Stromal cell of bone marrow (primary cell): ENCODE measurements around the gene ADSS2.
"Not testable (repeated sequence)": the region's sequence is repeated elsewhere in the genome, so short reads cannot be mapped to it uniquely, and the experiment has no call there.

ENCODE experiments used
- DNase-seq: peaks from one replicate; pipeline ENCODE4 v3.0.0-alpha.2; 2012; ENCODE audit warnings: low read depth

ADSS2 gene

GRCh38 chr1:244395965-244396364, 55.7 kb downstream of the ADSS2 start:
- no peak for DNase-seq

GRCh38 chr1:244394826-244395765, 56.6 kb downstream of the ADSS2 start:
- no peak for DNase-seq

GRCh38 chr1:244394346-244394745, 57.4 kb downstream of the ADSS2 start:
- no peak for DNase-seq

- DNase-seq: no peak
Observed at GRCh38 chr1:244393604-244394176, 58.0 kb downstream of the ADSS2 start.

DNA sequence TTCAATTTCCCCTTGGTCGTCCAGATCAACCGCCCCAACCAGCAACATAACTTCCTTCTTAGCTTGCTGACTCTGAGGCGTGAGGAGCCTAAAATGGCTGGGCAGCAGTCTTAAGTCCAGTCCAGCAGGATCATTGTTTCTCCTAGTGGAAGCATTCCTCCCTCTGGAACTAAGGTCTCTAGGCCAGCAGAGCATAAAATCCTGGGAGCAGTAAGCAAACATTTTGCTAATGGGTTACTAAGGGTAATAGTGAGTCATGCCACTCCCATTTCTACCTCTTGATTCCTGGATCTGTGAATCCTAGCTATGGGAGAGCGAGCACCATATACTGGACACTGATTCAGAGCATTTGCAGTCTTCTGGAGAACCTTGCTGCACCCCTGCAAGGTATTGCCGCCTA, 59.9 kb downstream of the ADSS2 start:
- no peak for DNase-seq

- no peak for DNase-seq
Observed at GRCh38 chr1:244388961-244389360, 62.7 kb downstream of the ADSS2 start.

GRCh38 chr1:244387415-244387814, 64.3 kb downstream of the ADSS2 start:
- no peak for DNase-seq

DNA sequence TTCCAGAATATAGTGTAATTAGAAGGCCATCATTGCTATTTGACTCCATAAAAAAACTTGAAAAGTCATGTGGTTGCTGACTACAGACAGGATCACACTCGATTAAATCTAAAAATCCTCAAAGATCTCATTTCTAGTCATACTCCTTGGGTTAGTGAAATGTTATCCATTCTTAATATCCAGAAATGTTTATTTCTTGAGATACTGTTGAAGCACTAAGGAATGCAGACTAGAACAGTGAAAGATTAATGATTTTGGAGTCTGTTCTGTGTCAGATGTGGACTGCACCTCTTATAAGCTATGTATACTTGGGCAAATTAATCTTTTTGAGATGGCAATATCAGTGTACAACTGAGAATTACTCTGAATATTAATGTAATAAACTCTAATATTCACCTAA, 65.1 kb downstream of the ADSS2 start:
- no peak for DNase-seq

GRCh38 chr1:244384066-244384465, 67.6 kb downstream of the ADSS2 start:
- no peak for DNase-seq

DNA sequence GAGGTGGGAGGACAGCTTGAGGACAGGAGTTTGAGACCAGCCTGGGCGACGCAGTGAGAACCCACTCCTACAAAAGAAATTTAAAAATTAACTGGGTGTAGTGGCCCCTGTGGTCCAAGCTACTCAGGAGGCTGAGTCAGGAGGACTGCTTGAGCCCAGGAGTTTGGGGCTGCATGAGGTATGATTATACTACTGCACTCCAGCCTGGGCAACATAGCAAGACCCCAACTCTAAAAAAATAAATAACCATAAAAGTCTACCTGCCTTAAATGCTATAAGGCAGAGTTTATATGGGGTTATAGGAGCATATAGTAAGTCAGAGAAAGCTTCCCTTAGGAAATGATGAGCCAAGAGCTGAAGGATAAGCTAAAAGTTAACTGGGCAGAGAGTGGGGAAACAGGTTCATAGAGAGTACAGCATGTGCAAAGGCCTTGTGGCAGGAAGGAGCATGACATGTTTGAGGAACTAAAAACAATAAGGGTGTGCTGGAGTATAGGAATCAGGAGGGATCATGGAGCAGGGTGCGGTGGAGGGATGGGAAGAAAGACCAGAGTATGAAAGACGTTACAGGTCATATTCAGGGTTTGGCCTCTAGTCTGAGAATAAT, 68.3 kb downstream of the ADSS2 start:
- no peak for DNase-seq

DNA sequence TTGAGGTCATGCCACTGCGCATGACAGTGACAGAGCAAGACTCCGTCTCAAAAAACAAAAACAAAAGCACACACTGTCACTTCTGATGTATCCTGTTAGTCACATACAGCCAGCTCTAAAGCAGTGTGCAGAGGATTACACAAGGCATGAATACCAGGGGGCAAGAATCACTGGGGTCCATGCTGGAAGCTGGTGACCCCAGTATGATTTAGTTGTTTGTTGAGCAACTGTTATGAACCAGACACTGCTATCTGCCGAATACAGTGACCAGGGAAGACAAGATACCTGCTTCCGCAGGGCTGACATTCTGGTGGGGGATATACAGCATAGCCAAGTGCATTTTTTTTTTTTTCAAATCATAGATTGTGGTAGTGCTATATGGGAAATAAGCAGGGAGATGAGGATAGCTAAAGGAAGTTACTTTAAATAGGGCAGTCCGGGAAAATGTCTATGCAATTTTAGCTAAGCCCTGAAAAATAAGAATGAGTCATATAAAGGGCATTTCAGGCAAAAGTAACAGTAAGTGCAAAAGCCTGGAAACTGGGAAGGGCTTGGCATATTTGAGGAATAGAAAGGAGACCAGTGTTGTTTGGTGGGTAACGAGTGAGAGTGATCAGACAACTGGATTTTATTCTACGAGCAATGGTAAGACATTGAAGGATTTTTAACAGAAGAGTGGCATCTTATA, 69.7 kb downstream of the ADSS2 start:
- peak; percentile 73 for DNase-seq

DNA sequence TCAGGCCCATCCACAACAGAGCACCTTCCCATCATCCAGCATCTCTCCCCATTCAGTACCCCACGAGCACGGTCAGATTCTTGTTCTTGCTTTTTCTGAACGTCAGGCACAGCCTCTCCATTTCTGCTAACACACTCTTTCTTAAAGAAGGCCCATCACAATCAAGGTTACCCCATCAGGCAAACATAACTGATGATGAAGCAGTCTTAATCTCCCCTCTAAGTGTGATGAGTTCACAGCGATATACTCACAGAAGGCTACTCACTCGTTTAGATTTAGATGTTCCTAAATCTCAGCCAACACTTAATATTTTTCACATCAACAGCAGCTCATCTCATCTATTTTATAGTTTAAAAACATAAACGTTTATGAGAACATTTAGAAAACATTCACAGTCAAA, 75.6 kb downstream of the ADSS2 start:
- DNase-seq: no peak

DNA sequence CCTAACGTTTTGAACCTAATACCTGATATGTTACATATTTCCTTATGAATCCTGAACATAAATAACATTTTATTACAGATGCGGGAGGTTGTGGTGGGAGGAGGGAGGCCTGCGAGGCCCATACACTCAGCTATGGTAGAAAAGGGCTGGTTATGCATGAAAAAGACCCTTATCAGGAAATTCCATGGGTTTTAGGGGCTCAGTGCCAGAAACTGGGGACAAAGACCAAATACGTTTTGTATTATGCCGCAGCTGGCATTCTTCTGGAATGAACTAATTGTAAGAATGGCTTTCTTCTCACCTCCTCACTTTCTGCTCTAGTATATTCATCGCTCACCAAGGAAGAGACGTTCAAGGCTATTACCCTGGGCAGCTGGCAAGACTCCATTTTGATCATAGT, 76.7 kb downstream of the ADSS2 start:
- DNase-seq: no peak

- not testable (repeated sequence) for DNase-seq
Observed at GRCh38 chr1:244374484-244374883, 77.2 kb downstream of the ADSS2 start.

- no peak for DNase-seq
Observed at GRCh38 chr1:244371242-244372141, 80.2 kb downstream of the ADSS2 start.

DNA sequence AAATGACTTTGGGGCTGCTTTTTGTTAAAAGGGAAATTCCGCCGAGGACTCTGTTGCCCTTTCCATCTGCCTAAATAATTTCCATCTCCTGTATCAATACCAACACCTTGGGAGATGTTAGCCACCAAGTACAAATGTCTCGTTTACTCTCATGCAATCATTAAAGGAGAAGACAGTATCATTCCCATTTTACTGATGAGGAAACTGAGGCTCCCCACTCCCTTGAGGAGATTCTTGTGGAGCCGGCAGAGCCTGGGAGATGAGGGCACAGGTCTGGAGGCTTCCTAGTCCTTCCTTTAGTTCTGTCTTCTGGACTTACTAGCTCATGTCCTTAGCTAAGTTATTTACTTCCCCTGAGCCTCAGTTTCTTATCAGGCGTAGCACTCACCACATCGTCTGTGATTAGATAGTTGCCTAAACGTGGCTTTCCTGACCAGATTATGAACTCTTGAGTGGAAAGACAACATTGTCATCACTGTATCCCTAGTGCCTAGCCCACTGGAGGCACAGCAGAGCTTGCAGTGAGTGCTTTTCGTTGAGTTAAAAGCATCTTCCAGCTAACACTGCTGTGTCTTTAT, 81.6 kb downstream of the ADSS2 start:
- no peak for DNase-seq

- DNase-seq: peak; percentile 90
Observed at GRCh38 chr1:244369256-244370057, 82.3 kb downstream of the ADSS2 start.

- no peak for DNase-seq
Observed at GRCh38 chr1:244368279-244368678, 83.4 kb downstream of the ADSS2 start.

GRCh38 chr1:244367399-244368114, 84.2 kb downstream of the ADSS2 start:
- no peak for DNase-seq

DNA sequence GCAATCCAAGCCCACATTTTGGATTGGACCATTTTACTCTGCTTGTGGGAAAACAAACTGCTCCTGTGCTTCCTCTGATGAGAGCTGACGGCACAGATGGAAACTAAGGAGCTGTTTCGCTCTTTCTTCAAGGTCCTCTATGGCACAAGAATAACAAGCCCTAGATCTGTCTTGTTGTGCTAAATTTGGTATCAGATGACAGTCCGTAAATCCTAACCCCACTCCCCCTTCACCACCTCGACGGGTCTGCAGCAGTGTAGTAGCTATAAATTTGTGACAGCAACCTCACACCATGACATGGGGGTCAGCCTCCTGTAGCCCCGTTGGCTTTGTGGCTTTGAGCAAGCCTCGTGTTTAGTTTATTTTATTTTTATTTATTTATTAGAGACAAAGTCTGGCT, 85.9 kb downstream of the ADSS2 start:
- no peak for DNase-seq
